Activated T-cell treated with anti-CD3 and anti-CD28 coated beads, Interleukin-2, amount 50 U/mL, for 24 hours (primary cell): ENCODE measurements around the gene MACROD2.
"Not testable (repeated sequence)": the region's sequence is repeated elsewhere in the genome, so short reads cannot be mapped to it uniquely, and the experiment has no call there.

Source experiments
- DNase-seq: peaks from one replicate; pipeline ENCODE4 v3.0.0-alpha.2; 2020
- H3K27ac Mint-ChIP-seq: 2 replicates; pipeline ENCODE4 v1.8.0; 2020; ENCODE audit warnings: mild to moderate bottlenecking, mixed read lengths
- H3K27me3 Mint-ChIP-seq: 2 replicates; pipeline ENCODE4 v1.8.0; 2020; ENCODE audit warnings: mixed read lengths
- H3K36me3 Mint-ChIP-seq: 2 replicates; pipeline ENCODE4 v1.8.0; 2020; ENCODE audit warnings: low read depth, mixed read lengths
- H3K4me1 Mint-ChIP-seq: 2 replicates; pipeline ENCODE4 v1.8.0; 2020; ENCODE audit warnings: low read depth, mixed read lengths
- H3K4me3 Mint-ChIP-seq: 2 replicates; pipeline ENCODE4 v1.8.0; 2020; ENCODE audit warnings: mild to moderate bottlenecking, moderate library complexity, mixed read lengths
- H3K9me3 Mint-ChIP-seq: 2 replicates; pipeline ENCODE4 v1.8.0; 2020; ENCODE audit warnings: mixed read lengths

Gene MACROD2

DNA sequence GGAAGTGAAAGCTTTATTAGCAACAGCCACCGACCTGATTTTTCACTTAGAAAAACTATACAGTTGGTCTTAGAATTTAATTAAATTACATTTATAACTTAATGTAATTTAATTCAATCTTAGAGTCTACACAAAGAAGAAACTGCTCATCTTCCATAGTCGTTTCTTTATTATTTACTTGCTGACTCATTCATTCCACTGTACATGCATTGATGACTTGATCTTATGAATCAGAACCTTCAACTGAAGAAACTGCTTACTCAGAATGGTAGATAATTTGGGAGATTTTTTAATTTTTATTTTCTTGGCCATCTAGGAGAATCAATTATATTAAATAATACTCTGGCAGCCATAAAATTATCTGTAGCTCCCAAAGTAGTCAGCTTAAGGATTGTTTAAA, 1363.7 kb downstream of the MACROD2 start:
- no peak overlapping the region for H3K4me3 Mint-ChIP-seq

GRCh38 chr20:15362849-15363248, 1367.5 kb downstream of the MACROD2 start:
- no peak overlapping the region for H3K4me3 Mint-ChIP-seq
- no peak for DNase-seq
- H3K27me3 Mint-ChIP-seq: no peaks in the 10 kb centered on the region
- no peak overlapping the region for H3K27ac Mint-ChIP-seq
- no peaks in the 10 kb centered on the region for H3K36me3 Mint-ChIP-seq
- H3K4me1 Mint-ChIP-seq: no peaks in the 10 kb centered on the region
- H3K9me3 Mint-ChIP-seq: peaks cover 4% of the 10 kb centered on the region

More for the DNA sequence above, 1363.7 kb downstream of the MACROD2 start:
- no peaks in the 10 kb centered on the region for H3K4me1 Mint-ChIP-seq
- no peak for DNase-seq
- H3K9me3 Mint-ChIP-seq: peaks cover 8% of the 10 kb centered on the region
- H3K36me3 Mint-ChIP-seq: no peaks in the 10 kb centered on the region
- no peaks in the 10 kb centered on the region for H3K27me3 Mint-ChIP-seq
- H3K27ac Mint-ChIP-seq: no peak overlapping the region

DNA sequence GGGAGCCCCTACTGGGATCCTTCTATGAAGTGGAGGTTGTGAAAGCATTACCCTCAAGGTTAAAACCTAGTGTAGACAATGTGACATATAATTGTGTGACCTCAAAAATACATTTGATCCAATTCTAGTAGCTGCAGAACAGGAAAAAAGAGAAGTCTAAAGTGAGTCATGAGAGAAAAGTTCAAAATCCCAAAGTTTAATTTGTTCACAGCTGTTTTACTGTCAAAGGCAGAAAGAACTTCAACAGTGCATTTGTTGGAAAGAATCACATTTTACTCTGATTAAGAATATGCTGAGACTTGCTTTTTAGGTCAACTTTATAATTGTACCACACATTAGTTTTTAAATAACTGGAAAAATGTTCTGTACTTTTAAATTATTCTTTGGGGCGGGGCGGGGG, 1369.5 kb downstream of the MACROD2 start:
- H3K27ac Mint-ChIP-seq: no peak overlapping the region

GRCh38 chr20:15370370-15370769, 1375.1 kb downstream of the MACROD2 start:
- Mint-ChIP-seq H3K36me3 (no peaks in the 10 kb centered on the region), H3K4me3 (no peak overlapping the region), H3K27ac (no peak overlapping the region), H3K4me1 (no peaks in the 10 kb centered on the region), H3K9me3 (peaks cover 10% of the 10 kb centered on the region), H3K27me3 (no peaks in the 10 kb centered on the region)
- DNase-seq: no peak

More for the DNA sequence above, 1369.5 kb downstream of the MACROD2 start:
- Mint-ChIP-seq H3K36me3 (no peaks in the 10 kb centered on the region), H3K4me3 (no peak overlapping the region), H3K4me1 (no peaks in the 10 kb centered on the region), H3K27me3 (no peaks in the 10 kb centered on the region), H3K9me3 (peaks cover 7% of the 10 kb centered on the region)
- DNase-seq: no peak

- Mint-ChIP-seq H3K27ac (no peak overlapping the region), H3K4me3 (no peak overlapping the region), H3K9me3 (peaks cover 15% of the 10 kb centered on the region), H3K4me1 (no peaks in the 10 kb centered on the region), H3K27me3 (no peaks in the 10 kb centered on the region), H3K36me3 (no peaks in the 10 kb centered on the region)
- no peak for DNase-seq
Measured at GRCh38 chr20:15374682-15375081, 1379.4 kb downstream of the MACROD2 start.

- no peaks in the 10 kb centered on the region for H3K4me1 Mint-ChIP-seq
- peaks cover 15% of the 10 kb centered on the region for H3K9me3 Mint-ChIP-seq
- no peaks in the 10 kb centered on the region for H3K27me3 Mint-ChIP-seq
- no peaks in the 10 kb centered on the region for H3K36me3 Mint-ChIP-seq
- H3K4me3 Mint-ChIP-seq: no peak overlapping the region
- H3K27ac Mint-ChIP-seq: no peak overlapping the region
- no peak for DNase-seq
Measured at GRCh38 chr20:15375836-15376235, 1380.5 kb downstream of the MACROD2 start.

DNA sequence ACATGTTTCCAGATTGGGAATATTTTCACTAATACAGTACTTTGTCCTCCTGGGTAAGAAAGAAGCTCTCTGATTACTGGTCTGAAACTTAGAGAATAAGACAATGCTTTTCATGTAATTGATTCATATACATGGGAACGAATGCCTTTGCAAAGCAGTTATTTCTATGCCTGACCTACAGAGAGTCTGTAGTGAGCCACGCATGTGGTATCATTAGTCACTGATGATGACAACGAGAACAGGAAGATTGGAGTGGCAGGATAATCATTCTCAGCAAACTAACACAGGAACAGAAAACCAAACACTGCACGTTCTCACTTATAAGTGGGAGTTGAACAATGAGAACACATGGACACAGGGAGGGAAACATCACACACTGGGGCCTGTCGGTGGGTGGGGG, 1382.3 kb downstream of the MACROD2 start:
- peaks cover 15% of the 10 kb centered on the region for H3K9me3 Mint-ChIP-seq
- H3K4me3 Mint-ChIP-seq, H3K27me3 Mint-ChIP-seq, H3K4me1 Mint-ChIP-seq, H3K27ac Mint-ChIP-seq, DNase-seq, H3K36me3 Mint-ChIP-seq: not testable (repeated sequence)

GRCh38 chr20:15378151-15378550, 1382.8 kb downstream of the MACROD2 start:
- no peaks in the 10 kb centered on the region for H3K27me3 Mint-ChIP-seq
- no peaks in the 10 kb centered on the region for H3K36me3 Mint-ChIP-seq
- no peak overlapping the region for H3K27ac Mint-ChIP-seq

GRCh38 chr20:15379681-15380296, 1384.5 kb downstream of the MACROD2 start:
- DNase-seq: no peak
- Mint-ChIP-seq H3K4me1 (no peaks in the 10 kb centered on the region), H3K27me3 (no peaks in the 10 kb centered on the region), H3K36me3 (no peaks in the 10 kb centered on the region), H3K9me3 (peaks cover 9% of the 10 kb centered on the region), H3K4me3 (no peak overlapping the region), H3K27ac (no peak overlapping the region)

More at GRCh38 chr20:15378151-15378550, 1382.8 kb downstream of the MACROD2 start:
- H3K9me3 Mint-ChIP-seq: peaks cover 15% of the 10 kb centered on the region
- H3K4me1 Mint-ChIP-seq: no peaks in the 10 kb centered on the region
- DNase-seq: no peak
- no peak overlapping the region for H3K4me3 Mint-ChIP-seq

DNA sequence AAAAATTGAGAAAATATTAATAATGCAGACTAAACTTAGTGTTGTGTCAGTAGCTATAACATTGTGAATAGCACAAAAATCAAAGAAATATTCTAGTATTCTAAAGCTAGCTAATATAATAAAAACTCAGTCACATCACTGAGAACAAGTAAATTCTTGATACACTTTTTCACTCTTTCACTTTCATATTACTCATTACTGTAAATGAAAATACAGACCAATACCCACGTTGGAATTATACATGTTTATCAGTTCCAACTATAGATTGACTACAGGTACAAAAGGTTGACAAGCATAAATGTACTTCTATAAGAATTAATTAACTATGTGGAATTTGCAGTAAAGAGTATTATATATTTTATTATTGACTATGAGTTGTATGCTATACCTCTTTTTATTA, 1385.5 kb downstream of the MACROD2 start:
- no peak overlapping the region for H3K27ac Mint-ChIP-seq
- DNase-seq: no peak
- H3K36me3 Mint-ChIP-seq: no peaks in the 10 kb centered on the region
- H3K27me3 Mint-ChIP-seq: no peaks in the 10 kb centered on the region
- H3K4me1 Mint-ChIP-seq: no peaks in the 10 kb centered on the region
- no peak overlapping the region for H3K4me3 Mint-ChIP-seq
- H3K9me3 Mint-ChIP-seq: peaks cover 11% of the 10 kb centered on the region

GRCh38 chr20:15387228-15387627, 1391.9 kb downstream of the MACROD2 start:
- no peak overlapping the region for H3K27ac Mint-ChIP-seq
- no peaks in the 10 kb centered on the region for H3K27me3 Mint-ChIP-seq
- no peak overlapping the region for H3K4me3 Mint-ChIP-seq
- H3K9me3 Mint-ChIP-seq: peaks cover 11% of the 10 kb centered on the region
- DNase-seq: no peak
- H3K36me3 Mint-ChIP-seq: no peaks in the 10 kb centered on the region
- no peaks in the 10 kb centered on the region for H3K4me1 Mint-ChIP-seq

- no peak overlapping the region for H3K4me3 Mint-ChIP-seq
- no peak overlapping the region for H3K27ac Mint-ChIP-seq
- no peaks in the 10 kb centered on the region for H3K36me3 Mint-ChIP-seq
- H3K4me1 Mint-ChIP-seq: no peaks in the 10 kb centered on the region
- no peaks in the 10 kb centered on the region for H3K27me3 Mint-ChIP-seq
- H3K9me3 Mint-ChIP-seq: peaks cover 11% of the 10 kb centered on the region
- no peak for DNase-seq
Measured at GRCh38 chr20:15395457-15395856, 1400.1 kb downstream of the MACROD2 start.

DNA sequence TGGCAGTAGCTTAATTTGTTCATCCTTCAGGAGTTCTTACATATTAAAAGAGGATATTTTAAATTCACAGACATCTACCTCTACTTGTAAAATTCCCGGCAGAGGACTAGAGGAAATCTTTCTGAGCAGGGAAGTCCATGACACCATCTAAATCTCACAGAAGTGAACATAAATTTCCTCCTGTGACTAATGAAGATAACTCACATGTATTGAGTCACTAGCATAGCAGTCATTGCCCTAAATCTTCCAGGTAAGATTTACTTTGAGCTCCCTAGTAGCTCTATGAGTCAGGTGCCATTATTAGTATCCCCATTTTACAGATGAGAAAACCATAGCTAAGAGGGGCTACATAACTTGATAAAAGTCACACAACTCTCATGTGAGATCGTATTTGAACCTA, 1400.7 kb downstream of the MACROD2 start:
- H3K9me3 Mint-ChIP-seq: peaks cover 12% of the 10 kb centered on the region
- H3K27ac Mint-ChIP-seq: no peak overlapping the region
- no peak for DNase-seq
- H3K36me3 Mint-ChIP-seq: no peaks in the 10 kb centered on the region
- H3K27me3 Mint-ChIP-seq: no peaks in the 10 kb centered on the region
- no peak overlapping the region for H3K4me3 Mint-ChIP-seq
- H3K4me1 Mint-ChIP-seq: no peaks in the 10 kb centered on the region

GRCh38 chr20:15396900-15397299, 1401.6 kb downstream of the MACROD2 start:
- no peaks in the 10 kb centered on the region for H3K36me3 Mint-ChIP-seq
- no peak overlapping the region for H3K4me3 Mint-ChIP-seq
- no peaks in the 10 kb centered on the region for H3K4me1 Mint-ChIP-seq
- H3K27me3 Mint-ChIP-seq: no peaks in the 10 kb centered on the region
- DNase-seq: no peak
- H3K9me3 Mint-ChIP-seq: peaks cover 12% of the 10 kb centered on the region
- H3K27ac Mint-ChIP-seq: no peak overlapping the region

DNA sequence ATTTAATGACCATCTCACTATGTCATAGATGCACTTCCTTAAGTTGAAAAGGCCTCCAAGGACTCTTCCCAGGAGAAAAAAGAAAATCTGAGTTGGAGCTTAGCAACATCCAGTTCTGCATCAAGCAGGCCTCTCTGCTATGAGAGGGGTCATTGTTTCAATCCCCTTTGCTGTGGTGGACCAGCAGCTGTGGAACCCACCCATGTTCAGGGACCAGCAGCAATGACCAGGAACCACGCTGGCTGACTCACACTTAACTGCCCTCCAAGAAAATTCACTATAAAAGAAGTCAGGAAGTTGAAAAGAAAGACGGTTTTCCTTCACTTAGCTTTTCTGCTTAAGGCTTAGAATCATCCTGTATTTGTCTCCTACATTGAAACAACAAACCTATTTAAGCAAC, 1404.5 kb downstream of the MACROD2 start:
- no peak overlapping the region for H3K4me3 Mint-ChIP-seq
- no peaks in the 10 kb centered on the region for H3K4me1 Mint-ChIP-seq
- no peak overlapping the region for H3K27ac Mint-ChIP-seq
- no peak for DNase-seq
- no peaks in the 10 kb centered on the region for H3K27me3 Mint-ChIP-seq
- peaks cover 10% of the 10 kb centered on the region for H3K9me3 Mint-ChIP-seq
- no peaks in the 10 kb centered on the region for H3K36me3 Mint-ChIP-seq

DNA sequence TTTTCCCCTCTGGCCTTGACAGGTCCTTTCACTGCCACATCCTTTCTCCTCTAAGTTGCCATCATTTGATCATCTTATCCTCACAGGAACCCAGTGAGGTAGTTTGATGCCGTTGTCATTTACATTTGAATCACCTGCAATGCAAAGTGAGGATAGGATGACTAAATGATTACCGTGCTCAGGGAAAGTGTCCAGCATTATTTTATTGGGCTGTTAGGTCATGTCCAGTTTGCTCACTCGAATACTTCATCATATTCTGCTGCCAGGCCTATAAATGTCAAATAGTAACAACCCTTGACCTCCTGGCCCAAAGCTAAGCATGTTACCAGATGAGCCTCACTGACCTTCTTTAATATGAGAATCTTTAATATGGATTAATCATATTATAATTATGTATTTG, 1410.8 kb downstream of the MACROD2 start:
- no peak for DNase-seq
- Mint-ChIP-seq H3K36me3 (no peaks in the 10 kb centered on the region), H3K4me1 (no peaks in the 10 kb centered on the region)

More for the DNA sequence above, 1410.8 kb downstream of the MACROD2 start:
- Mint-ChIP-seq H3K4me3 (no peak overlapping the region), H3K27me3 (no peaks in the 10 kb centered on the region), H3K27ac (no peak overlapping the region), H3K9me3 (peaks cover 5% of the 10 kb centered on the region)
